Neural progenitor cell (in vitro differentiated cells): ENCODE results near the gene GLIPR2. TPM values are rescaled to one million over a fixed set of nuclear protein-coding genes. Genes with fewer than 3 reads are reported as not detected.

ENCODE experiments used
- DNase-seq: peaks from one replicate; pipeline ENCODE4 v3.0.0-alpha.2; 2016; ENCODE audit warnings: low spot score
- H2AFZ ChIP-seq: fragments of 200-600 bp; sonication (generic); replicated peaks from 2 replicates; pipeline ENCODE4 v1.6.1; 2016; ENCODE audit warnings: antibody characterized with exemption
- H3F3A ChIP-seq: fragments of 200-600 bp; sonication (generic); 2 replicates; pipeline ENCODE4 v1.6.1; 2016; ENCODE audit warnings: antibody characterized with exemption, low read depth
- H3K27ac ChIP-seq: fragments of 200-600 bp; sonication (generic); 2 replicates; pipeline ENCODE4 v1.5.1; 2016; ENCODE audit warnings: mild to moderate bottlenecking
- H3K27me3 ChIP-seq: fragments of 200-600 bp; sonication (generic); 2 replicates; pipeline ENCODE4 v1.6.1; 2016; ENCODE audit warnings: mild to moderate bottlenecking, moderate library complexity
- H3K36me3 ChIP-seq: fragments of 200-600 bp; sonication (generic); 2 replicates; pipeline ENCODE4 v1.5.1; 2016
- H3K4me1 ChIP-seq: fragments of 200-600 bp; sonication (generic); 2 replicates; pipeline ENCODE4 v1.6.1; 2016; ENCODE audit warnings: mixed run types
- H3K4me2 ChIP-seq: fragments of 200-600 bp; sonication (generic); 2 replicates; pipeline ENCODE4 v1.6.1; 2016
- H3K4me3 ChIP-seq: fragments of 200-600 bp; sonication (generic); 2 replicates; pipeline ENCODE4 v1.5.1; 2016
- H3K79me2 ChIP-seq: fragments of 200-600 bp; sonication (generic); 2 replicates; pipeline ENCODE4 v1.6.1; 2016; ENCODE audit warnings: low read depth
- H3K9ac ChIP-seq: fragments of 200-600 bp; sonication (generic); 2 replicates; pipeline ENCODE4 v1.6.1; 2016
- H3K9me3 ChIP-seq: fragments of 200-600 bp; sonication (generic); 2 replicates; pipeline ENCODE4 v1.5.1; 2016; ENCODE audit warnings: low read depth
- H4K20me1 ChIP-seq: fragments of 200-600 bp; sonication (generic); 2 replicates; pipeline ENCODE4 v1.6.1; 2016; ENCODE audit warnings: low read depth
- H3K27ac Mint-ChIP-seq: 3 replicates; pipeline ENCODE4 v1.8.0; 2021; ENCODE audit warnings: mixed read lengths
- H3K27me3 Mint-ChIP-seq: 2 replicates; pipeline ENCODE4 v1.8.0; 2022; ENCODE audit warnings: low read depth, mild to moderate bottlenecking, inconsistent platforms, moderate library complexity, mixed read lengths; ENCODE audit not compliant: insufficient read depth
- H3K36me3 Mint-ChIP-seq: 3 replicates; pipeline ENCODE4 v1.8.0; 2021; ENCODE audit warnings: mixed read lengths
- H3K4me1 Mint-ChIP-seq: 3 replicates; pipeline ENCODE4 v1.8.0; 2021; ENCODE audit warnings: mixed read lengths
- H3K4me3 Mint-ChIP-seq: 3 replicates; pipeline ENCODE4 v1.8.0; 2021; ENCODE audit warnings: mild to moderate bottlenecking, moderate library complexity, mixed read lengths
- H3K9me3 Mint-ChIP-seq: 3 replicates; pipeline ENCODE4 v1.8.0; 2020; ENCODE audit warnings: mixed read lengths
- EZH2 ChIP-seq: fragments of 200-600 bp; sonication (generic); IDR thresholded peaks from 2 replicates; pipeline ENCODE4 v1.6.1; 2017; ENCODE audit warnings: antibody characterized with exemption, mild to moderate bottlenecking, moderate library complexity
- EZH2phosphoT487 ChIP-seq: fragments of 200-600 bp; sonication (generic); IDR thresholded peaks from 2 replicates; pipeline ENCODE4 v1.6.1; 2017; ENCODE audit warnings: antibody characterized with exemption
- total RNA-seq: library from RNA; depleted of rRNA; stranded (reverse); fragments of >200 nt; gene quantifications from 2 replicates; pipeline ENCODE4 v1.2.3, GENCODE V29; 2015; ENCODE audit warnings: low replicate concordance
- TF ChIP-seq, protein P1 (sequence below): fragments of 200-600 bp; sonication (generic); IDR thresholded peaks from 2 replicates; pipeline ENCODE4 v1.5.1; 2017; ENCODE audit warnings: antibody characterized with exemption, mild to moderate bottlenecking

GLIPR2 gene
- total RNA-seq, 1 donor from 2014 or later, result 12.4 TPM

- peaks cover 9% of the 10 kb centered on the region for H3K9me3 Mint-ChIP-seq
- no peaks in the 10 kb centered on the region for H3K79me2 ChIP-seq
- no peak overlapping the region for H3K9ac ChIP-seq
- no peak overlapping the region for H3K27ac Mint-ChIP-seq
- no peaks in the 10 kb centered on the region for H4K20me1 ChIP-seq
- H3K4me1 ChIP-seq, result no peaks in the 10 kb centered on the region
- TF ChIP-seq EZH2, result no peak
- no peak overlapping the region for H2AFZ ChIP-seq
- H3K27ac ChIP-seq, result no peak overlapping the region
- H3K4me3 Mint-ChIP-seq, result no peak overlapping the region
- DNase-seq, result no peak
- no peaks in the 10 kb centered on the region for H3K27me3 ChIP-seq
- no peak overlapping the region for H3K4me3 ChIP-seq
- H3K27me3 Mint-ChIP-seq, result peaks cover 2% of the 10 kb centered on the region
- peaks cover 6% of the 10 kb centered on the region for H3K4me1 Mint-ChIP-seq
- H3K36me3 Mint-ChIP-seq, result peaks cover 7% of the 10 kb centered on the region
- no peak overlapping the region for H3K4me2 ChIP-seq
- H3K9me3 ChIP-seq, result no peaks in the 10 kb centered on the region
- H3K36me3 ChIP-seq, result no peaks in the 10 kb centered on the region
- H3F3A ChIP-seq, result peaks cover under 1% of the 10 kb centered on the region
These were observed 12.7 kb downstream of the GLIPR2 start for GRCh38 chr9:36149197-36149596.

DNA sequence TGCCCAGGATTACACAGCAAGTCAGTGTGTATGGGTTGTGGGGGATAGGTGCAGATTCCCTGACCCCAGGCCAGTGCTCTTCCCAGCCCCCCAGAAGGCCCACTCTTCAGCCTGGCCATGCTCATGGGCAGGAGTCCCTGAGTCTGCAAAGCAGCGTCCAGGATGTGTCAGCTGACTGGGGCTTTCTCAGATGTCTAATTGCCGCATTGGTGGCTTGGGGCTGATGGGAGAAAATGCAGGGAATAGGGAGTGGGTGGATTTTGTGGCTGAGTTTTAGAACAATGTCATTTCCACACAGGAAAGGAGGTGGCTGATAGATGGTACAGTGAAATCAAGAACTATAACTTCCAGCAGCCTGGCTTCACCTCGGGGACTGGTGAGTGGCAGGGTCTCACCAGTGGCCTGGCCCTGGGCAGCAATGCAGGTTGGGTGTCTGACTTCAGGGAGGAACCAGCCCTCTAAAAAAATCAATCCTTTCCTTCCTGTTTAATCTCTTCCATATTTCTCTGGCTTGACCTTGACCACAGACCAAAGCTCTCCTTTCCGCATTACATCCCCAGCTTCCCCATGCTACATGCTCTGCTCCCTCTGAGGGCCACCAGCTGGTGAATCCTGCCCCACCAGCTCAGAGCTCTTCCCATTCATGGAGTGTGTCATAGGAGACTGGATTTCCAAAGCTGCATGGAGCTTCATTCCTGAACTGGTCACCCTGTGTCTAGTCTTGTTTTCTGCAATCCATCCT is 14.2 kb downstream of the GLIPR2 start:
- Histone ChIP-seq H3K4me1 (no peaks in the 10 kb centered on the region), H3K9me3 (no peaks in the 10 kb centered on the region), H2AFZ (no peak overlapping the region), H3F3A (peaks cover 5% of the 10 kb centered on the region), H3K27ac (no peak overlapping the region), H3K4me2 (no peak overlapping the region), H3K79me2 (no peaks in the 10 kb centered on the region), H3K4me3 (no peak overlapping the region), H3K27me3 (no peaks in the 10 kb centered on the region), H4K20me1 (no peaks in the 10 kb centered on the region), H3K36me3 (no peaks in the 10 kb centered on the region), H3K9ac (no peak overlapping the region)
- no peak overlapping the region for H3K4me3 Mint-ChIP-seq
- H3K27me3 Mint-ChIP-seq, result peaks cover 2% of the 10 kb centered on the region
- no peak for TF ChIP-seq EZH2
- no peak for TF ChIP-seq EZH2phosphoT487
- TF ChIP-seq, protein P1, sequence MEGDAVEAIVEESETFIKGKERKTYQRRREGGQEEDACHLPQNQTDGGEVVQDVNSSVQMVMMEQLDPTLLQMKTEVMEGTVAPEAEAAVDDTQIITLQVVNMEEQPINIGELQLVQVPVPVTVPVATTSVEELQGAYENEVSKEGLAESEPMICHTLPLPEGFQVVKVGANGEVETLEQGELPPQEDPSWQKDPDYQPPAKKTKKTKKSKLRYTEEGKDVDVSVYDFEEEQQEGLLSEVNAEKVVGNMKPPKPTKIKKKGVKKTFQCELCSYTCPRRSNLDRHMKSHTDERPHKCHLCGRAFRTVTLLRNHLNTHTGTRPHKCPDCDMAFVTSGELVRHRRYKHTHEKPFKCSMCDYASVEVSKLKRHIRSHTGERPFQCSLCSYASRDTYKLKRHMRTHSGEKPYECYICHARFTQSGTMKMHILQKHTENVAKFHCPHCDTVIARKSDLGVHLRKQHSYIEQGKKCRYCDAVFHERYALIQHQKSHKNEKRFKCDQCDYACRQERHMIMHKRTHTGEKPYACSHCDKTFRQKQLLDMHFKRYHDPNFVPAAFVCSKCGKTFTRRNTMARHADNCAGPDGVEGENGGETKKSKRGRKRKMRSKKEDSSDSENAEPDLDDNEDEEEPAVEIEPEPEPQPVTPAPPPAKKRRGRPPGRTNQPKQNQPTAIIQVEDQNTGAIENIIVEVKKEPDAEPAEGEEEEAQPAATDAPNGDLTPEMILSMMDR, result no peak
- DNase-seq, result no peak
- H3K27ac Mint-ChIP-seq, result peak overlapping the region; percentile 93
- peaks cover 5% of the 10 kb centered on the region for H3K9me3 Mint-ChIP-seq
- peaks cover 18% of the 10 kb centered on the region for H3K4me1 Mint-ChIP-seq
- H3K36me3 Mint-ChIP-seq, result peaks cover 3% of the 10 kb centered on the region

DNA sequence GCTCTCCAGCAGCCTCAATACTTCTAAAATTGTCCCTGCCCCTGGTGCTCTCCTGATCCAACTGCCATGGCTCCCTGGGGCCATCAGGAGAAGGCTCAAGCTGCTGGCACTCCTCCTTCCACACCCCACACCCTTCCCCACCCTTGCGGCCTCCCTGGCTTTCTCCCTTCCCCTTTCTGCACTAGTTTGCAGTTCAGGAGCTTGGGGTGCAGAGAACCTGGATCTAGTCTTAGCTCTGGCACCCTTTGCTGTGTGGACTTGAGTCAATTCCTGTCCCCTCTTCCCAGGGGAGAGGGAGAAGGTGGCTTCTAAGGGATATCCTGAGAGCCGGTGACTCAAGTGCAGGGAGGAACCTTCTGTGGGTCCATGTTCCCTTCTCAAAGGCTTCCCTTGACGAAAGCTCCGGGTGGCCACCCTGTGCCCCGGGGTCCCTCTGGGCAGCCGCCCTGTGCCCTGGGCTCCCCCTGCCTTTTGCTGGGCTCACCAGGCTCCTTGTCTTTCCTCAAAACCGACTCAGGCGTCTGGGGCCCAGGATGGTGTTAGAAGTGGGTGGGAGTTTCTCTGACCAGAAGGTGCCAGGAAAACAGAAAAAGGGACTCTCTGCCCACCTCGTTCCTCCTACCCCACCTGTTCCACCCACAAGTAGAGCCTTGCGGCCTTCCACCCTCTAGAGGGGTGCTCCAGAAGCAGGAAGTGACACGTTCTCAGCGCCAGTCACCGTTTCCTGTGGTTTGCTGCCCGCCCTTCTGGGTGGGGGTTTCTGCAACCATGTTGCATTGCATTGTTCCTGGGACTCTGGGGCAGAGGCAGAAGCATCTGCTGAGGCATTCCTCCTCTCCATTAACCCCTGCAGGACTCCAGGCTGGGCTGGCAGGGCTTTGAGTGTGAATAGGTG is 15.0 kb downstream of the GLIPR2 start:
- peaks cover 2% of the 10 kb centered on the region for H3K27me3 Mint-ChIP-seq
- DNase-seq, result no peak
- no peak overlapping the region for H3K4me3 Mint-ChIP-seq
- H3K36me3 Mint-ChIP-seq, result no peaks in the 10 kb centered on the region
- peaks cover 2% of the 10 kb centered on the region for H3K9me3 Mint-ChIP-seq
- no peak overlapping the region for H3K27ac ChIP-seq
- peak overlapping the region; percentile 47 for H3K27ac Mint-ChIP-seq
- peaks cover 18% of the 10 kb centered on the region for H3K4me1 Mint-ChIP-seq
- H3K4me1 ChIP-seq, result no peaks in the 10 kb centered on the region
- TF ChIP-seq, protein P1, result no peak
- no peak for TF ChIP-seq EZH2
- TF ChIP-seq EZH2phosphoT487, result no peak
- H3K79me2 ChIP-seq, result no peaks in the 10 kb centered on the region
- H3K4me2 ChIP-seq, result no peak overlapping the region
- H4K20me1 ChIP-seq, result no peaks in the 10 kb centered on the region
- H3F3A ChIP-seq, result peaks cover 5% of the 10 kb centered on the region
- H3K9me3 ChIP-seq, result no peaks in the 10 kb centered on the region
- H3K4me3 ChIP-seq, result no peak overlapping the region
- no peak overlapping the region for H2AFZ ChIP-seq
- no peak overlapping the region for H3K9ac ChIP-seq
- no peaks in the 10 kb centered on the region for H3K36me3 ChIP-seq
- no peaks in the 10 kb centered on the region for H3K27me3 ChIP-seq
